OCI-LY1 (cell line): ENCODE data around the gene PRPS1L1.

Experiments used
- H2AFZ ChIP-seq: fragments of 200-600 bp; sonication (generic), shearing (Covaris generic); 2 replicates; pipeline ENCODE4 v1.6.0; 2014; ENCODE audit warnings: antibody characterized with exemption, mild to moderate bottlenecking, low read length
- H3F3A ChIP-seq: fragments of 200-600 bp; sonication (generic), shearing (Covaris generic); 2 replicates; pipeline ENCODE4 v1.6.0; 2014; ENCODE audit warnings: mild to moderate bottlenecking, antibody characterized with exemption, low read length, moderate library complexity; ENCODE audit not compliant: insufficient read depth
- H3K27ac ChIP-seq: fragments of 200-600 bp; sonication (generic); 2 replicates; pipeline ENCODE4 v1.5.1; 2014; ENCODE audit warnings: low read length, mixed run types, mild to moderate bottlenecking, low read depth; ENCODE audit not compliant: poor library complexity, severe bottlenecking
- H3K27me3 ChIP-seq: fragments of 200-600 bp; sonication (generic); 2 replicates; pipeline ENCODE4 v1.6.0; 2014; ENCODE audit warnings: antibody characterized with exemption, mild to moderate bottlenecking, low read length, moderate library complexity; ENCODE audit not compliant: insufficient read depth
- H3K36me3 ChIP-seq: fragments of 200-600 bp; sonication (generic); 2 replicates; pipeline ENCODE4 v1.6.1; 2014; ENCODE audit warnings: mild to moderate bottlenecking, antibody characterized with exemption, low read length, moderate library complexity, mixed read lengths; ENCODE audit not compliant: insufficient read depth
- H3K4me1 ChIP-seq: fragments of 200-600 bp; sonication (generic); 2 replicates; pipeline ENCODE4 v1.5.1; 2014; ENCODE audit warnings: mild to moderate bottlenecking, low read length, moderate library complexity; ENCODE audit not compliant: insufficient read depth, severe bottlenecking
- H3K4me2 ChIP-seq: fragments of 200-600 bp; sonication (generic), shearing (Covaris generic); 2 replicates; pipeline ENCODE4 v1.6.1; 2014; ENCODE audit warnings: low read length
- H3K4me3 ChIP-seq: fragments of 200-600 bp; sonication (generic); 2 replicates; pipeline ENCODE4 v1.5.1; 2014; ENCODE audit warnings: low read length, low read depth, mild to moderate bottlenecking, mixed read lengths; ENCODE audit not compliant: poor library complexity, severe bottlenecking
- H3K79me2 ChIP-seq: fragments of 200-600 bp; shearing (Covaris generic); 2 replicates; pipeline ENCODE4 v1.6.1; 2016; ENCODE audit warnings: mixed run types, low read length, mixed read lengths; ENCODE audit not compliant: insufficient read depth
- H3K9ac ChIP-seq: fragments of 200-600 bp; sonication (generic), shearing (Covaris generic); 2 replicates; pipeline ENCODE4 v1.6.1; 2014; ENCODE audit warnings: mild to moderate bottlenecking, low read length, mixed read lengths
- H3K9me2 ChIP-seq: fragments of 200-600 bp; sonication (generic), shearing (Covaris generic); 2 replicates; pipeline ENCODE4 v1.6.1; 2014; ENCODE audit warnings: low read depth, mild to moderate bottlenecking, low read length, mixed read lengths
- H3K9me3 ChIP-seq: fragments of 200-600 bp; shearing (Covaris generic); 2 replicates; pipeline ENCODE4 v1.6.1; 2014; ENCODE audit warnings: low read length, mixed read lengths
- H4K20me1 ChIP-seq: fragments of 200-600 bp; sonication (generic), shearing (Covaris generic); 2 replicates; pipeline ENCODE4 v1.6.0; 2016; ENCODE audit warnings: mild to moderate bottlenecking, low read length; ENCODE audit not compliant: insufficient read depth
- CTCF ChIP-seq: fragments of 200-600 bp; sonication (generic), shearing (Covaris generic); IDR thresholded peaks from 2 replicates; pipeline ENCODE4 v1.5.1; 2017; ENCODE audit warnings: mild to moderate bottlenecking, antibody characterized with exemption, low read length, moderate library complexity, mixed read lengths
- EZH2 ChIP-seq: fragments of 200-600 bp; sonication (generic), shearing (Covaris generic); IDR thresholded peaks from 2 replicates; pipeline ENCODE4 v1.8.0; 2017; ENCODE audit warnings: borderline replicate concordance, mixed run types, mild to moderate bottlenecking, antibody characterized with exemption, low read length, moderate library complexity, mixed read lengths

The PRPS1L1 gene

DNA sequence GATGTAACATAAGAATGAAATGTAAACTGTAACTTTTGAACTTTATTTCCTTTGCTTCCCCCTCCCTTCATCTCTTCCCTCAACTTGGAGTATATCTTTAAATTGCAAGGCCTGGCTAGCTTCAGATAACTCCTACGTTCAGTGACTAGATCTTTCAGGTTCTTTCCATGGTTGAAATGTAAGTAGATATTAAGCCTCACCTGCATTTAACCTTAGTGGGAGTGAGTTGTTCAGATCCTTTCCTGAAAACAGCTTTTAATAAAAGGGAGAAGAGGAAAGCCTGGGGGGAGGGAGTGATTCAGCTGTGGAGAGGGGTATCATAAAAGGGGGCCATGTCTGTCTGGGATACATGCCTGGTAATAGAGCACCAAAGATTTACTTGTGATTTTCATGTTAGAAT, 19.0 kb upstream of the PRPS1L1 start:
- no peak for TF ChIP-seq CTCF
- no peak for TF ChIP-seq EZH2
- H3K27me3 ChIP-seq, result no peaks in the 10 kb centered on the region
- H3K27ac ChIP-seq, result no peak overlapping the region
- H3K9me2 ChIP-seq, result no peaks in the 10 kb centered on the region
- no peaks in the 10 kb centered on the region for H3K4me1 ChIP-seq
- no peaks in the 10 kb centered on the region for H3F3A ChIP-seq
- no peaks in the 10 kb centered on the region for H3K79me2 ChIP-seq
- no peaks in the 10 kb centered on the region for H3K9me3 ChIP-seq
- no peak overlapping the region for H3K4me3 ChIP-seq
- H2AFZ ChIP-seq, result no peak overlapping the region
- no peak overlapping the region for H3K4me2 ChIP-seq
- H4K20me1 ChIP-seq, result no peaks in the 10 kb centered on the region
- no peak overlapping the region for H3K9ac ChIP-seq
- no peaks in the 10 kb centered on the region for H3K36me3 ChIP-seq

DNA sequence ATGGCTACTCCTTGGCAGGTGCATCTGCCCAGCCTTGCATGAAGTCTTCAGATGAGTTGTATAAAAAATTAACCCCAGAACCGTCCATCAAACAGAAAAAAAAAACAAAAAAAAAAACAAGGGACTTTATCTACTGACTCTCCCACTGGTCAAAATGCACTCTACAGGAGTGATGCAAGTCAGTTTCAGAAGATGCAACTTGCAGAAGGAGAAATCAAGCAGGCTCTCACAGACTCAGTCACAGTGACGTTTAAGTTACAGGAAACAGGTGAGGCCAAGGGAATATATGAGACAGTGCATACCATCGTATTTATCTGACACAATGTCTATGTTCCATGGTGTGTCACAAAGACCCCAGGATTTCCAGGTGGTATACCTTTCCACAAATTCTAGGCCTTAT, 17.5 kb upstream of the PRPS1L1 start:
- H3K36me3 ChIP-seq, result no peaks in the 10 kb centered on the region
- no peaks in the 10 kb centered on the region for H3K9me2 ChIP-seq
- H2AFZ ChIP-seq, result no peak overlapping the region
- no peaks in the 10 kb centered on the region for H3K4me1 ChIP-seq
- no peak overlapping the region for H3K27ac ChIP-seq
- no peak overlapping the region for H3K9ac ChIP-seq
- H3K4me2 ChIP-seq, result no peak overlapping the region
- TF ChIP-seq CTCF, result no peak
- no peak for TF ChIP-seq EZH2
- H3F3A ChIP-seq, result no peaks in the 10 kb centered on the region
- no peaks in the 10 kb centered on the region for H3K27me3 ChIP-seq
- no peak overlapping the region for H3K4me3 ChIP-seq
- H3K9me3 ChIP-seq, result no peaks in the 10 kb centered on the region
- no peaks in the 10 kb centered on the region for H4K20me1 ChIP-seq
- no peaks in the 10 kb centered on the region for H3K79me2 ChIP-seq

DNA sequence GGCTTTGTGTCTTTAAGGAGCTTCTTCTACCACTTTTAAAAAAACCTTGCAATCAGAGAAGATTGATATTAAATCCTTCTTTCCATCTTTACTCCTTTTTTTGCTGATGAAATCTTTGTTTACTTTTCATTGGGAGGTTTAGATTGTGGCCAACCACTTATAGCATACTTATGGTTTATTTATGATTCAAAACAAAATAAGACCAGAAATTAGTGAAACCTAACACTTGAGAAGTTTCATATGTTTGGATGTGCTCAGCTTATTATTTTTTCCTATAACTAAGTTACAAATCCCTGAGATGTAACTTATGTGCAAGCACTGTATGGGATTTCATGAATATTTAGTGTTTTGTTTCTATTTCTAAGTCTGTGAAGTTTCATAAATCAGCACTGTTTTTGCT, 13.5 kb upstream of the PRPS1L1 start:
- Histone ChIP-seq H2AFZ (no peak overlapping the region), H3K9me2 (no peaks in the 10 kb centered on the region), H3K4me2 (no peak overlapping the region), H3K4me1 (no peaks in the 10 kb centered on the region), H3F3A (no peaks in the 10 kb centered on the region), H3K27me3 (no peaks in the 10 kb centered on the region), H3K36me3 (no peaks in the 10 kb centered on the region), H3K9ac (no peak overlapping the region), H3K27ac (no peak overlapping the region), H4K20me1 (no peaks in the 10 kb centered on the region), H3K79me2 (no peaks in the 10 kb centered on the region), H3K9me3 (no peaks in the 10 kb centered on the region), H3K4me3 (no peak overlapping the region)
- TF ChIP-seq CTCF, result no peak
- TF ChIP-seq EZH2, result no peak
